Measurements from ENCODE around the gene RPS29.

The RPS29 gene

GRCh38 chr14:49551569-49551968 lies 34.6 kb downstream of the RPS29 start:
- DNase-seq = no peak

DNA sequence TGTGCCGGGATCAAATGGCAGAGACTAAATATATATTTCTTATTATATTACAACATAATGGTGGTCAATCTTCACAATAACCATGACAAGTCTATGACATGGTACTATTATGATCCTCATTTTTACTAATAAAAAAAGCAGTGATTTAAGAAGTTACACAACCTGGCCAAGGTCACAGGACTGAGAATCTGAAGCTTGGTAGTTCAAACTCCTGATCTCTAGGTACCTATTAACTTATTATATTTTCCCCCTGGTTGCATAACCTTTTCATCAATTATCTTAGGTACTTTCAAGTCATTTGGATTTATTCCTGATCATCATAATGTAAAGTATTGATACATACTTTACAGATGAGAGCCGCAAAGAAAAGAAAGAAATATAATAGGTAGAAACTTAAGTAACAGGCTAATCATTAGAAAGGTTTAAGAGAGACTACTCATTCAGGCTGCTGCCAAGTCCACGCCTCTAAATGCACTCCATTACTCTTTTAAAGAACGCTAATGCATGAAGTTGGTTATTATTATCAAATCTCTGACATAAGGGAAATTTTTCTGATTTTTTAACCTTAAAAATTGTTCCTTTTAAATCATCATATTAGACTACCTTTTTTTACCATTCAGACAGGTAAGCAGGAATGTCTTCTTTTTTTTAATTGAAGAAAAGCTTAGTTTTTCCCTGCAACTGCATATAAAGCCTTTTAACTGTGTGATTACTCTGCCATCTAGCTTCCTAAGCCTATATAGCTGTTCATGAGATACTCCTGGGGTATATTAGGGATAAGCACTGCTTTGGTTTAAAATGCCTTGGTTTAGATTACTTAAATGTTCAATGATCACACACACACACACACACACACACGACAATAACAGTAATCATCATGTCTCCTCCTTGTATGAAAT lies 35.6 kb downstream of the RPS29 start:
- DNase-seq = no peak

DNA sequence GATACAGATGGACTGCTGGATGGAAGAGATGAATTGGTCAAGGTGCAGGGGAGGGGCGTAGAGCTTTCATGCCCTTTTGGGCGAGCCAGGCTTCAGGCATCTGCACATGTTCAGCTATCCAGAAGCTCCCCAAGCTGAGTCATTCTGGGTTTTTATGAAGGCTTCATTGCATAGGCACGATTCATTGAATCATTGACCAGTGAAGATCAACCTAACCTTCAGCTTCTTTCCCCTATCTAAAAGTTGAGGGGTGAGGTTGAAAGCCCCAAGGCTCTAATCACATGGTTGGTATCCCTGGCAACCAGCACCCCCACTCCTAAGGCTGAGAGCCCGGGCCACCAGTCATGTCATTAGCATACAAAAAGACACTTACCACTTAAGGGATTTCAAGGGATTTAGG lies 36.3 kb downstream of the RPS29 start:
- DNase-seq = no peak

DNA sequence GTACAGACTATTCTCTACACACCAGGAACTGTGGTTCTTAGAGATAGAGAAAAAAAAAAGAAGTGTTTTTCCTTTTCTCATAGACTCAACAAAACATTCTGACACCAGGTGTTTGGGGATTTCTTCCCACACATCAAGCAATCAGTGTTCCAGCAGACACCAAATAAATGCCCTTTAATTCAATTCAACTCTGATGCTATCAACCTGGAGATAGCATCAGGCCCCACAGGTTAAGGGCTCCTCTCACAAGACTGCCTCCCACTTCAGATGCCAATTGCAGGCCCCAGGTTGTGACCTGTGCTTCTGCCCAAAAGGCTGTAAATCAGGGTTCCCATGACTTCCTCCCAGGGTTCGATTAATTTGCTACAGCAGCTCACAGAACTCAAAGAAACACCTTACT lies 36.7 kb downstream of the RPS29 start:
- DNase-seq = no peak

GRCh38 chr14:49546766-49547165 lies 39.4 kb downstream of the RPS29 start:
- no peak for DNase-seq

GRCh38 chr14:49545716-49546115 lies 40.5 kb downstream of the RPS29 start:
- no peak for DNase-seq

GRCh38 chr14:49545071-49545470 lies 41.1 kb downstream of the RPS29 start:
- DNase-seq = no peak

GRCh38 chr14:49541049-49541448 lies 45.1 kb downstream of the RPS29 start:
- DNase-seq = no peak

- DNase-seq = no peak
Measured at GRCh38 chr14:49538852-49539251, 47.3 kb downstream of the RPS29 start.

Data from nucleus accumbens (tissue), 56 donors.